HG03432 (cell line): ENCODE results near the gene MGAT4C.

Experiments used
- ATAC-seq: cut with Tn5 transposase; IDR thresholded peaks from one replicate; pipeline ENCODE4 v1.9.1; 2021; ENCODE audit warnings: mild to moderate bottlenecking, moderate library complexity; ENCODE audit not compliant: unreplicated experiment

MGAT4C gene

DNA sequence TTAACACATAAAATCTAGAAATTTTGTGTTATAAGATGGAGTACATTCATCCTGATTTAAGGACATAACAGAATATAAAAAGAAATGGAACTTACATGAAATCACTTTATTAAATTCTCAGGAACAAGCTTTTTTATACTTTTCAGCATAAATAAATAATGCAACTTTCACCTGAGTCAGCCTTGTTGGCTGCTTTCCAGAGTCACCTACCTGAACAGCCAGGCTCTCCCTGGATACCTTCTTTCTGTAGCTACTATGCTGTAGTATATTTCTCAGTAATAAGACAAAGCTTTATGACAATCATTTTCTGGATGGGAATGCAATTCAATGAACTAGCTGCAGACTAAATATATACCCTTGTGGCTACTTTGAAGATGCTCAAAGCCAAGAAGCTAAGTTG is 270.2 kb downstream of the MGAT4C start:
- ATAC-seq = no peak

- ATAC-seq = no peak
Measured at GRCh38 chr12:85983601-85984000, 272.6 kb downstream of the MGAT4C start.

- no peak for ATAC-seq
Measured at GRCh38 chr12:85979641-85980040, 276.6 kb downstream of the MGAT4C start.

- ATAC-seq = no peak
Measured at GRCh38 chr12:85975716-85976115, 280.5 kb downstream of the MGAT4C start.

GRCh38 chr12:85971800-85972199 is 284.4 kb downstream of the MGAT4C start:
- ATAC-seq = no peak

- ATAC-seq = no peak
Measured at GRCh38 chr12:85968606-85969005, 287.6 kb downstream of the MGAT4C start.

DNA sequence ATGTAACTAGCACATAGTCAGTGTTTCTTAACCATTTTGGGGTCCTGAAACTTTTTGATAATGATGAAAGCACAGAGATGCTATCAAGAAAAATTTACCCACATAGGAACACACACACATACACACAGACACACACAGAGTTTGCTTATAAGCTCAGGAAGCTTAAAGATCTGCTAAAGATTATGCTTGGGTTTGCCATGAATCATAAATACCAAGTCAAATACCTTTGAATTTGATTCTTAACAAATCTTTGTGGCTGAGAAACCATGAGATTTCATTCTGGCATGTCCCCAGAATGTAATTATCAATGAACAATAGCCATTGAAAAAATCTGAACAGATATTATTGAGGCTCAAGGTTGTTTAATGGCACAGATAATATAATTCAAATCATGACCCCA is 292.9 kb downstream of the MGAT4C start:
- no peak for ATAC-seq

GRCh38 chr12:85956081-85956480 is 300.1 kb downstream of the MGAT4C start:
- no peak for ATAC-seq

DNA sequence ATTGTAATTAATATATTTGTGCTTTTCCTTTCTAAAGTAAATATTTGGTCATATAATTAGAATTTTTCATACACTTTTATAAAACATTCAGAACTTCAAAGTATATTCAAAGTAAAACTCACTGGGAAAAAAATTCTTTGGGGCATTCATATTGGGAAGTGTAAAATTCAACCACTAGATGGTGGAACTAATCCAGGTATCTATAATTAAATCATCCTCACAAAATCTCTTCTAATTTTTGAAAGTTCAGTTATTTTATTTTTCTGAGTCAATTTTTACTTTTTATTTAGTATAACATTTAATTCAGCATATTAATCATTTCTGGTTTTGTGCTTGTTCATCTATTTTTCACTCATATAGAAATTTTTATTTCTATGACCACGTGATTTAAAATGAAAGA is 301.1 kb downstream of the MGAT4C start:
- ATAC-seq = no peak

- no peak for ATAC-seq
Measured at GRCh38 chr12:85951823-85952222, 304.4 kb downstream of the MGAT4C start.

- ATAC-seq = no peak
Measured at GRCh38 chr12:85949253-85949652, 306.9 kb downstream of the MGAT4C start.

- no peak for ATAC-seq
Measured at GRCh38 chr12:85948340-85948739, 307.9 kb downstream of the MGAT4C start.

DNA sequence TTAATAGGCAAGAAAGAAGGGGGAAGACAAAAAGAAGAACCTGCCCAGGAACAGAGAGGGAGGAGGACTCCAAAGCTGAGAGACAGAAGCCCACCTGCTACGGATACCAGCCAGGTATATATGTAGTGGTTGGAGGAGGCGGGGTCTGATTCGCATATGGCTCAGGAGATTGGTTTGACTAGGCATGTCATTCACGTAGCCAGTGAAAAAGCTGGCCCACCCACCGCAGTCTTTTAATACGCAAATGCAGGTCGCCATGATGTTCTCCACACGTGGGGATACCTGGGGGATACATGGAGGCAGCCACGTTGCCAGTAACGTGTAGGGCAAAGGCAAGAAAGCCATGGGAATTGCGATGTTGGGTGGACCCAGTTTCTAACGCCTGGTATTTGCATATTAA is 308.9 kb downstream of the MGAT4C start:
- ATAC-seq = no peak

DNA sequence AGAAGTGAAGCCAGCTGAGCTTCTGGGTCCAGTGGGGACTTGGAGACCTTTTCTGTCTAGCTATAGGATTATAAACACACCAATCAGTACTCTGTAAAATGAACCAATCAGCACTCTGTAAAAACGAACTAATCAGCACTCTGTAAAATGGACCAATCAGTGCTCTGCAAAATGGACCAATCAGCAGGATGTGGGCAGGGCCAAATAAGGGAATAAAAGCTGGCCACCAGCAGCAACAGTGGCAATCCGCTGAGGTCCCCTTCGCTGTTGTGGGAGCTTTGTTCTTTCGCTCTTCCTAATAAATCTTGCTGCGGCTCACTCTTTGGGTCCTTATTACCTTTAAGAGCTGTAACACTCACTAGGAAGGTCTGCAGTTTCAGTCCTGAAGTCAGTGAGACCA is 309.8 kb downstream of the MGAT4C start:
- ATAC-seq = no peak

- no peak for ATAC-seq
Measured at GRCh38 chr12:85927166-85927565, 329.0 kb downstream of the MGAT4C start.

DNA sequence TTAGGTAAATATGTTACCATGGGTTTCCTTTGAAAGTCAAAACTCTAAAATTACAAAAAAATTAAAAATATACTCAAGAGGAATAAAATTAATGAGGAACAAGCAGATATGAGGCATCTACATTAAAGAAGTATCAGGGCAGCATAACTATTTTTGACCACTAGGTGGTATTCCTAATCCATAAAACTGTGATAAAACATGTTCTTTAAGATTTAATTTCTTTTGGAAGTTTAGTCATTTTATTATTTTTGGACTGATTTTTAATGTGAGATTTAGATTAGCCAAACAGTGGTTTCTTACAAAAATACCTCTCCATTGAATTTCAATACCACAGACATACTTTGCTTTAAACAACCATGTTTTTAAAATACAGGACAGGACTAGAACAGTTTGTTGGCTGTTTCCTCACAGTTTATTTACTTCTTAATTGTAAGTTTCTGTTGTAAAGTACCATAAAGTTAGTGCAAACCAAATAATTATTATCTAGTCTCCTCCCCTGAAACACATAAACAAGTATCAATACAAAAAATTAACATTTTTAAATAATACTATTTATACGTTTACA is 332.3 kb downstream of the MGAT4C start:
- ATAC-seq = peak; percentile 57

DNA sequence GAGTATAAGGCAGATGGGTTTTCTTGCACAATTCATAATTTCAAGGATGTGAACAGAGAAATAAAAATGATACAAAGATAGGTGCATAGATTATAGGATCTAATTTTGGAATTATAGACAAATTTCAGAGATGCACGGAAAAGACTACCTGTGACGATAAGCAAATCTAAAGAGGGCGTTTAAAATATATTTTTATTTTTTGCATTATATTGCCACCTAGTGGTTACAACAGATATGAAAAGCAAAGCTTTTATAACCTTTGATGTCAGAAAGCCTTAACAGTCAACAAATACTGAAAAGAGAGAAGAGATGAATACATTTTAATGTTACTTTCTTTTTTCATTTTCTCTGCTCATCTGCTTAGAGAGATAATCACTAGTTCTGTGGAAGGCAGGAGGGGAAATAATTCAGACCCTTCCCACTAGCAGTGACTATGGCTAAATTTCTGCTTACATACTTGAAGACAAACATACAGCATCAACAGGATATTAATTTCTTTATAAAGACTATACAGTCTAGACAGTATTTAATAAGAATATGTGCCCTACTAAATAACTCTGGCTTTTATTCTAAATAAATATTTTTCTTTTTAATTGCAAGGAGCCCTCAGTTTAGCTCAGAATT is 335.8 kb downstream of the MGAT4C start:
- peak; percentile 67 for ATAC-seq
